Calu3 (cell line): ENCODE measurements around the gene P2RY6. TPM values are rescaled to one million over a fixed set of nuclear protein-coding genes. Genes with fewer than 3 reads are reported as not detected.

Source experiments
- Bru-seq: library from RNA; stranded (reverse); fragments of 400-500 nt; gene quantifications from one replicate; lab custom pipeline; 2021; lab: Mats Ljungman, UMichigan
- BruChase-seq, 2 experiments: library from RNA; stranded (reverse); fragments of 400-500 nt; gene quantifications; one replicate each; lab custom pipeline; 2021; lab: Mats Ljungman, UMichigan
- BruUV-seq: library from RNA; stranded (reverse); fragments of 400-500 nt; replicated peaks from 2 replicates; lab custom pipeline; 2021; lab: Mats Ljungman, UMichigan
- CTCF ChIA-PET: fragments of 300-600 bp; sonication (Branson Sonifier 250); formaldehyde crosslinking; loops from one replicate; lab custom pipeline; 2022; ENCODE audit warnings: antibody characterized with exemption; lab: Charles Lee
- DNase-seq: peaks from one replicate; pipeline ENCODE4 v3.0.0; 2022
- H3K27ac Mint-ChIP-seq: one replicate; pipeline ENCODE4 v1.8.0; 2022; ENCODE audit warnings: mixed read lengths; ENCODE audit not compliant: unreplicated experiment
- H3K27me3 Mint-ChIP-seq: one replicate; pipeline ENCODE4 v1.8.0; 2022; ENCODE audit warnings: mixed read lengths; ENCODE audit not compliant: unreplicated experiment
- H3K36me3 Mint-ChIP-seq: one replicate; pipeline ENCODE4 v1.8.0; 2022; ENCODE audit warnings: mild to moderate bottlenecking, moderate library complexity, mixed read lengths; ENCODE audit not compliant: insufficient read depth, unreplicated experiment
- H3K4me1 Mint-ChIP-seq: one replicate; pipeline ENCODE4 v1.8.0; 2022; ENCODE audit warnings: mild to moderate bottlenecking, low read depth, mixed read lengths; ENCODE audit not compliant: unreplicated experiment
- H3K4me3 Mint-ChIP-seq: one replicate; pipeline ENCODE4 v1.8.0; 2022; ENCODE audit warnings: mild to moderate bottlenecking, low read depth, moderate library complexity, mixed read lengths; ENCODE audit not compliant: unreplicated experiment
- H3K9me3 Mint-ChIP-seq: one replicate; pipeline ENCODE4 v1.8.0; 2022; ENCODE audit warnings: low read depth, mixed read lengths; ENCODE audit not compliant: unreplicated experiment
- intact Hi-C: fragments of 100-400 bp; cut with micrococcal nuclease; formaldehyde crosslinking; loops from one replicate; pipeline ENCODE4 v1.10.0; 2022; ENCODE audit not compliant: unreplicated experiment
- long read RNA-seq: library from polyadenylated mRNA; stranded (forward); transcript quantifications from one replicate; pipeline ENCODE4 v2.0.0, GENCODE V29; 2022
- total RNA-seq: library from RNA; stranded (reverse); gene quantifications from 2 replicates; pipeline ENCODE4 v1.2.3, GENCODE V29; 2022
- TF ChIP-seq, protein P1 (sequence below): fragments of 200-600 bp; IDR thresholded peaks from one replicate; pipeline ENCODE4 v1.8.0; 2022; ENCODE audit warnings: antibody characterized with exemption; ENCODE audit not compliant: unreplicated experiment

Gene P2RY6, protein sequence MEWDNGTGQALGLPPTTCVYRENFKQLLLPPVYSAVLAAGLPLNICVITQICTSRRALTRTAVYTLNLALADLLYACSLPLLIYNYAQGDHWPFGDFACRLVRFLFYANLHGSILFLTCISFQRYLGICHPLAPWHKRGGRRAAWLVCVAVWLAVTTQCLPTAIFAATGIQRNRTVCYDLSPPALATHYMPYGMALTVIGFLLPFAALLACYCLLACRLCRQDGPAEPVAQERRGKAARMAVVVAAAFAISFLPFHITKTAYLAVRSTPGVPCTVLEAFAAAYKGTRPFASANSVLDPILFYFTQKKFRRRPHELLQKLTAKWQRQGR
- 0.42 TPM in 1 of 2 replicates, not detected in the other for total RNA-seq
- Bru-seq, nascent RNA = percentile 11 among the genes with signal in this experiment
- percentile 10 among the genes with signal in this experiment for BruChase-seq, experiment 1, labeled RNA remaining after a 6-hour chase
- percentile 7 among the genes with signal in this experiment for BruChase-seq, experiment 2, labeled RNA remaining after a 2-hour chase
- long read RNA-seq, partial matches to known transcripts = 0 of 1 reads
- long read RNA-seq, other reads (novel, unspliced or antisense) = 1 of 1 reads

DNA sequence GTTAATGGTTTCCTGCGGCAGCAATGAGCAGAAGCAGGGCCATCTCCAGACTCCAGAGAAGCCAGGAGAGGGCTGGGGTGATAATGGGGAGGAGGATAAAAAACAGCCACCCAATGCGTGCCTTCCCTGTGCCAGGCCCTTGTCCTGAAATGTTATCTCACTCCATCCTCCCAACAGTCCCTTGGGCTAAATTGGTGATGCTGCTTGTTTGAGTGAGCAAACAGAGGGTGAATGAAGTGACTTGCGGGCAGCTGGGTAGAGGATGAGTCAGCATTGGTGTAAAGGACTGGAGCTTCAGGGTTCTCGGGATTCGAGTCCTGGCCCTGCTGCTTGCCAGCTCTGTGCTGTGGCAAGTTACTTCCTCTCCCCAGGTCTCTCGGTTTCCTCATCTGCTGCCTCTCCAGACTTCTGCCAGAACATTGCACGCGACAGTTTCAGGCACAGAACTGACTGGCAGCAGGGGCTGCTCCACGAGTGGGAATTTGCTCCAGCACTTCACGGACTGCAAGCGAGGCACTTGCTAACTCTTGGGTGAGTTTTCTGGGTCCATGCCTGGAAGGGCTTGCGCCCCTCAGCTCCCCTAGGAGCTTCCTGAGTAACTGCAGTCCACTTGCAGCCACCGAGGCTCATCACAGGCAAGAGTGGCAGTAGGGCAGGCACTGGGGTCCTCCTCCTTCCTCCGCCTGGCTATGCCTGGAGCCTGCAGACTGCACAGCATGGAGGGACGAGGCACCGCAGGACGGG lies at the start of gene P2RY6:
TSS of gene P2RY6 (plus strand) at position 403 of the 744 bp plus-strand sequence. CDS start 24,181 bp downstream, outside the sequence.
- no peak for DNase-seq
- TF ChIP-seq, protein P1, sequence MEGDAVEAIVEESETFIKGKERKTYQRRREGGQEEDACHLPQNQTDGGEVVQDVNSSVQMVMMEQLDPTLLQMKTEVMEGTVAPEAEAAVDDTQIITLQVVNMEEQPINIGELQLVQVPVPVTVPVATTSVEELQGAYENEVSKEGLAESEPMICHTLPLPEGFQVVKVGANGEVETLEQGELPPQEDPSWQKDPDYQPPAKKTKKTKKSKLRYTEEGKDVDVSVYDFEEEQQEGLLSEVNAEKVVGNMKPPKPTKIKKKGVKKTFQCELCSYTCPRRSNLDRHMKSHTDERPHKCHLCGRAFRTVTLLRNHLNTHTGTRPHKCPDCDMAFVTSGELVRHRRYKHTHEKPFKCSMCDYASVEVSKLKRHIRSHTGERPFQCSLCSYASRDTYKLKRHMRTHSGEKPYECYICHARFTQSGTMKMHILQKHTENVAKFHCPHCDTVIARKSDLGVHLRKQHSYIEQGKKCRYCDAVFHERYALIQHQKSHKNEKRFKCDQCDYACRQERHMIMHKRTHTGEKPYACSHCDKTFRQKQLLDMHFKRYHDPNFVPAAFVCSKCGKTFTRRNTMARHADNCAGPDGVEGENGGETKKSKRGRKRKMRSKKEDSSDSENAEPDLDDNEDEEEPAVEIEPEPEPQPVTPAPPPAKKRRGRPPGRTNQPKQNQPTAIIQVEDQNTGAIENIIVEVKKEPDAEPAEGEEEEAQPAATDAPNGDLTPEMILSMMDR = no peak
- Mint-ChIP-seq H3K27me3 (peaks cover 31% of the 10 kb centered on the region), H3K4me3 (no peak within 1 kb of the TSS), H3K36me3 (no peaks in the 10 kb centered on the region), H3K4me1 (peaks cover 9% of the 10 kb centered on the region), H3K27ac (no peak within 1 kb of the TSS), H3K9me3 (no peaks in the 10 kb centered on the region)
- no TSS peak for BruUV-seq
- intact Hi-C loops = no loop called here
- CTCF ChIA-PET = no interaction called here

DNA sequence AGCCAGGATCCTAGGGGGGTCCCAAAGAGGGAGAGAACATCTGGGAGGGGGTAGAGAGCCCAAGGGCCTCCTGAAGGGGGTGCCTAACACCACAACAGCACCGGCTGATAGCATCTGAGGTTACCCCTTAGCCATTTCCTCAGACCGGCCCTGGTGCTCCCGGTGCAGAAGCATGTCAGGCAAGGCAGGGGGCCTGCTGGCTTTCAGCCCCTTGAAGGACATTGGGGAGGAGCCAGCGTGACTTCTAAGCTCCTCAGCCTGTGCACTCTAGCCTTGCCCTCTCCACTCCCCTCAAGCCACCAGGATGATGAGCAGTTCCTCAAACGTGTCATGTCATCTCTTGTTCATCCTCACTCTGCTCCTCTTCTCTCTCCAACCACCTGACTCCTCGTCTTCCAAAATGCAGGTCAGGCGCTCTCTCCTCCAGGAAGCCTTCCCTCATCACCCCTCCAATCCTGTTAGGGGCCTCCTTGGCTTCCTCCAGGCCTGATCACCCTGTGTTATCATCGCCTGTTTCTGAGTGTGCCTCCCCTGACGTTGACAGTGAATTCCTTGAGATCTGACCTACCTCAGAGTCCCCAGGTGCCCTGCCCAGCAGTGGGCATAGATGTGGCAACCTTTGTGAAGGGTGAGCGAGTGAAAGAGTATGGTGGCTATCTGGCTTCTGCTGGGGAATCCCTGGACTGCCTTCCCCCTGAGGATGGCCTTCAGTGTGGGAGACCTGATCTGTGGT lies 48.0 kb upstream of the P2RY6 start:
- CTCF ChIA-PET = interaction anchor here (1.0 kb wide), 1 partner anchor 31 kb away, joined by 4 read pairs; no protein-coding TSS in a partner anchor
- H3K27me3 Mint-ChIP-seq = peaks cover 13% of the 10 kb centered on the region

DNA sequence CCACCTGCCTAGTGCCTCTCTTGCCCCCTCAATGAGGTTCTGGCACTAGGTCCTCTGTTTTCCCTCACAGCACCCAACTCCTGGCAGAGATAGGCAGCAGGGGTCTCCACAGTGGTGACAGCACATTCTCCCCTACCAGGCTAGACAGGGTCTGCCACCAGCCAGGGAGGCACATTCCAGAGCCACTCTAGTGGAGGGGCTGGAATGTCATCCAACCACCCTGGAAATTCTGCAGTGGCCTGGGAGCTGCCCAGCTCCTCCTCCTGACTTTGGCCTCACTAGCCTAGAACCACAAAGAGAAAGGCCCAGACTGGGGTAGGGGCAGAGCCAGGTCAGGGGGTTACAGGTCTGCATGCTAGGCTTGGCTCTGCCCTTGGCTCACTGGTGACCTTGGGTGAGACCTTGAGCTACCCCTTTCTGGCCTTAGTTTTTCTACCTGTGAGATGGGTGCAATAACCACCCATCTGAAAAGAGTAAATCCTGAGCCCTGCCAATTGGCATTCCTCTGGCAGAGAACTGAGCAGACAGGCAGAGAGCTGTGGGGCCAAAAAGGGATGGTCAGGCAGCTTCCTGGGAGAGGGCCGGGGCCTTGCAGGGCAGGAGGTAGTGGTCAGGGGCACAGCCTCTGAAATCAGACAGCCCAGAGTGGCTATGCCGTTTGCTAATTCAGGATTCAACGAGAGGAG lies 47.0 kb upstream of the P2RY6 start:
- no peak for DNase-seq
- no peaks in the 10 kb centered on the region for H3K9me3 Mint-ChIP-seq
- peaks cover 5% of the 10 kb centered on the region for H3K36me3 Mint-ChIP-seq
- H3K4me3 Mint-ChIP-seq = no peak overlapping the region
- H3K27ac Mint-ChIP-seq = no peak overlapping the region
- BruUV-seq = no TSS peak
- peaks cover 3% of the 10 kb centered on the region for H3K27me3 Mint-ChIP-seq
- H3K4me1 Mint-ChIP-seq = peaks cover 8% of the 10 kb centered on the region
- TF ChIP-seq, protein P1 = no peak
- intact Hi-C loops = loop anchor here (5.0 kb wide), 1 partner anchor 38 kb away; no protein-coding TSS in a partner anchor
- CTCF ChIA-PET = interaction anchor here (1.0 kb wide), 1 partner anchor 32 kb away, joined by 4 read pairs; no protein-coding TSS in a partner anchor

More for the DNA sequence above, 48.0 kb upstream of the P2RY6 start:
- no peaks in the 10 kb centered on the region for H3K9me3 Mint-ChIP-seq
- intact Hi-C loops = no loop called here
- DNase-seq = no peak
- H3K4me1 Mint-ChIP-seq = peaks cover 8% of the 10 kb centered on the region
- TF ChIP-seq, protein P1 = no peak
- no peak overlapping the region for H3K27ac Mint-ChIP-seq
- no peak overlapping the region for H3K4me3 Mint-ChIP-seq
- no TSS peak for BruUV-seq
- H3K36me3 Mint-ChIP-seq = peaks cover 5% of the 10 kb centered on the region
